Measurements from ENCODE around the gene DXO. TPM values are rescaled to one million over a fixed set of nuclear protein-coding genes. Genes with fewer than 3 reads are reported as not detected.

Gene DXO
- total and polyA plus RNA-seq, 2 of the 13 experiments (the other 11 are each of a cell fraction or from before 2014, with no cell fraction given) = 18.6 to 26.2 TPM

DNA sequence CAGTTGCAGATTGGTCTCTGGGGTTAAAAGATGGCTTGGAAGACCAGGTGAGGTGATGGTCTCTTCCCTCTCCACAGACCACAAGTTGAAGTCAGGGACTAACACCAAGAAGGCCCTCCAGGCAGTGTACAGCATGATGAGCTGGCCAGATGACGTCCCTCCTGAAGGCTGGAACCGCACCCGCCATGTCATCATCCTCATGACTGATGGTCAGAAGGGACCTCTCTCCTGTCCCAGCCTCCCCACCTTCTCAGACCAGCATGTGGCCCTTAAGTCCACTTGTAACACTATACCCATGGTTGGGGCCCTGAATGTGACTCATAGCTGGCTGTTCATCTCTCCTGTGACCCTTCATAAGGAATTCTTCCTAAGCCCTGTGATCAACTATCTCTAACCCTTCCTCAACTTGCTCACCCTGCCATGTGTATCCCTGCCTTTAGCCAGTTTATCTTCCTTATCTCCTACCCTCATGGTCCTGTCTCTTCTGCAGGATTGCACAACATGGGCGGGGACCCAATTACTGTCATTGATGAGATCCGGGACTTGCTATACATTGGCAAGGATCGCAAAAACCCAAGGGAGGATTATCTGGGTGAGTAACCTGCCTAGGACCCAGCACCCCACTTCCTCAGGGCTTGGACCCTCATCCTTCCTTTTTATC lies 23.1 kb downstream of the DXO start:
- no peak for DNase-seq (ENCODE audit: low spot score)
- no peak overlapping the region for H3K4me3 ChIP-seq (replicated peaks in 1 of 3; ENCODE audit: insufficient read depth in 1 of 3, low read depth in 2 of 3, low read length in 3 of 3)
- BruUV-seq (replicated peaks) = no TSS peak
- no peaks in the 10 kb centered on the region; a peak in 1 of 5 replicates for H3K27me3 ChIP-seq (ENCODE audit: control insufficient read depth in 1 of 2, insufficient read depth in 2 of 2, low read length in 2 of 2)
- H3K4me2 ChIP-seq (ENCODE audit: low read depth, low read length) = no peak overlapping the region
- intact Hi-C loops (cut with micrococcal nuclease; ENCODE audit: unreplicated experiment) (no loop called here), in situ Hi-C loops (cut with HindIII; ENCODE audit: extremely low pct_ligation_motif_present, low pct_unique_long_range_greater_than_20kb) (loop anchor here (5.0 kb wide), 1 partner anchor 47 kb away; the partner anchor contains the start of gene ZBTB12)
- POLR2A ChIA-PET = interaction anchor here (0.8 to 6.3 kb wide), 7 partner anchors 9 to 51 kb away, joined by 4 to 69 read pairs (median 6); partner anchors contain the start of genes C2, DXO, NELFE and SKIC2
- H4K20me1 ChIP-seq (ENCODE audit: insufficient read depth, low read length) = no peaks in the 10 kb centered on the region
- peaks cover 62% of the 10 kb centered on the region for H3K4me1 ChIP-seq (ENCODE audit: insufficient read depth, low read length)
- CTCF ChIA-PET (ENCODE audit: low intra/inter-chr PET ratio, low total read pairs) = no interaction called here
- no peak for ATAC-seq
- no peaks in the 10 kb centered on the region for H3K9me3 ChIP-seq (ENCODE audit: low read length)
- no peak overlapping the region for H2AFZ ChIP-seq (ENCODE audit: low read length)
- H3K9ac ChIP-seq (ENCODE audit: insufficient read depth, low read depth, low read length) = no peak overlapping the region
- peaks cover 27 to 75% of the 10 kb centered on the region in 2 experiments for H3K36me3 ChIP-seq (replicated peaks in 1 of 2; ENCODE audit: control insufficient read depth in 1 of 2, insufficient read depth in 2 of 2, low read length in 2 of 2)
- H3K79me2 ChIP-seq (ENCODE audit: insufficient read depth, low read length) = peaks cover 22% of the 10 kb centered on the region
- peak; percentile 18 for FAIRE-seq
- no peak overlapping the region for H3K27ac ChIP-seq (ENCODE audit: extremely low read length, insufficient read depth, low read length)
- 98% methylated on average over 6 of the region's 6 CpGs for WGBS (ENCODE audit: low lambda C conversion rate)
- TF ChIP-seq POLR2G (IDR thresholded peaks at IDR 0.05; ENCODE audit: low read depth, low read length) (peak; percentile 69), CEBPB (IDR thresholded peaks at IDR 0.05; ENCODE audit: borderline replicate concordance, low read depth, low read length) (peak; percentile 73), CEBPG (CRISPR knock-in tag; IDR thresholded peaks at IDR 0.05) (peak; percentile 65; the same call in 1 of the 2 replicates), AKAP8 (CRISPR knock-in tag; IDR thresholded peaks at IDR 0.05) (0 out of 2 replicates have a peak, but pooled peaks have one; percentile 56), TAF1 (CRISPR knock-in tag; IDR thresholded peaks at IDR 0.05) (0 out of 2 replicates have a peak, but pooled peaks have one; percentile 20), AGO2 (optimal IDR thresholded peaks at IDR 0.05; ENCODE audit: low read depth, low read length) (peak; percentile 54), RBM22 (optimal IDR thresholded peaks at IDR 0.05; ENCODE audit: low read length) (peak; percentile 79), EZH2 (conservative IDR thresholded peaks at IDR 0.05; ENCODE audit: low read depth, low read length) (no peak), ARID2 (CRISPR knock-in tag; IDR thresholded peaks at IDR 0.05; ENCODE audit: borderline replicate concordance) (0 out of 2 replicates have a peak, but pooled peaks have one; percentile 54), SAP130 (CRISPR knock-in tag; IDR thresholded peaks at IDR 0.05; ENCODE audit: low read depth) (0 out of 2 replicates have a peak, but pooled peaks have one; percentile 12), ZNF687 (CRISPR knock-in tag; IDR thresholded peaks at IDR 0.05) (peak; percentile 20; the same call in 1 of the 2 replicates), SMAD1 (CRISPR knock-in tag; IDR thresholded peaks at IDR 0.05; ENCODE audit: borderline replicate concordance, low read depth) (no peak), RBFOX2 (IDR thresholded peaks at IDR 0.05; ENCODE audit: low read depth, low read length) (peak; percentile 72), ZNF12 (CRISPR knock-in tag; IDR thresholded peaks at IDR 0.05) (no peak)
- TF ChIP-seq, protein P1, sequence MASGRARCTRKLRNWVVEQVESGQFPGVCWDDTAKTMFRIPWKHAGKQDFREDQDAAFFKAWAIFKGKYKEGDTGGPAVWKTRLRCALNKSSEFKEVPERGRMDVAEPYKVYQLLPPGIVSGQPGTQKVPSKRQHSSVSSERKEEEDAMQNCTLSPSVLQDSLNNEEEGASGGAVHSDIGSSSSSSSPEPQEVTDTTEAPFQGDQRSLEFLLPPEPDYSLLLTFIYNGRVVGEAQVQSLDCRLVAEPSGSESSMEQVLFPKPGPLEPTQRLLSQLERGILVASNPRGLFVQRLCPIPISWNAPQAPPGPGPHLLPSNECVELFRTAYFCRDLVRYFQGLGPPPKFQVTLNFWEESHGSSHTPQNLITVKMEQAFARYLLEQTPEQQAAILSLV (CRISPR knock-in tag; IDR thresholded peaks at IDR 0.05; ENCODE audit: borderline replicate concordance) = 0 out of 2 replicates have a peak, but pooled peaks have one; percentile 25

Data from HepG2 (cell line).